ENCODE measurements around the gene DGKG.

DGKG gene

GRCh38 chr3:186400026-186400425, 38.0 kb upstream of the DGKG start:
- DNase-seq, result no peak
- H3K4me3 ChIP-seq (ENCODE audit: low read depth, low read length), result no peak overlapping the region
- TF ChIP-seq CTCF (IDR thresholded peaks at IDR 0.05; ENCODE audit: low read depth, low read length), result no peak

GRCh38 chr3:186394566-186395217, 32.7 kb upstream of the DGKG start:
- Histone ChIP-seq H3K27me3 (ENCODE audit: insufficient read depth, low read depth, severe bottlenecking) (no peaks in the 10 kb centered on the region), H3K9me3 (ENCODE audit: severe bottlenecking) (no peaks in the 10 kb centered on the region), H3K27ac (no peak overlapping the region), H3K4me3 (ENCODE audit: low read depth, low read length) (no peak overlapping the region), H3K36me3 (no peaks in the 10 kb centered on the region)
- DNase-seq, result no peak
- no peak for TF ChIP-seq CTCF (IDR thresholded peaks at IDR 0.05; ENCODE audit: low read depth, low read length)

More at GRCh38 chr3:186400026-186400425, 38.0 kb upstream of the DGKG start:
- no peaks in the 10 kb centered on the region for H3K36me3 ChIP-seq
- no peak overlapping the region for H3K27ac ChIP-seq
- H3K27me3 ChIP-seq (ENCODE audit: insufficient read depth, low read depth, severe bottlenecking), result peaks cover 2% of the 10 kb centered on the region
- H3K9me3 ChIP-seq (ENCODE audit: severe bottlenecking), result no peaks in the 10 kb centered on the region

GRCh38 chr3:186386883-186387560, 25.0 kb upstream of the DGKG start:
- H3K27ac ChIP-seq, result no peak overlapping the region
- DNase-seq, result no peak
- H3K27me3 ChIP-seq (ENCODE audit: insufficient read depth, low read depth, severe bottlenecking), result no peaks in the 10 kb centered on the region
- no peak overlapping the region for H3K4me3 ChIP-seq (ENCODE audit: low read depth, low read length)
- H3K9me3 ChIP-seq (ENCODE audit: severe bottlenecking), result no peaks in the 10 kb centered on the region
- no peaks in the 10 kb centered on the region for H3K36me3 ChIP-seq
- no peak for TF ChIP-seq CTCF (IDR thresholded peaks at IDR 0.05; ENCODE audit: low read depth, low read length)

DNA sequence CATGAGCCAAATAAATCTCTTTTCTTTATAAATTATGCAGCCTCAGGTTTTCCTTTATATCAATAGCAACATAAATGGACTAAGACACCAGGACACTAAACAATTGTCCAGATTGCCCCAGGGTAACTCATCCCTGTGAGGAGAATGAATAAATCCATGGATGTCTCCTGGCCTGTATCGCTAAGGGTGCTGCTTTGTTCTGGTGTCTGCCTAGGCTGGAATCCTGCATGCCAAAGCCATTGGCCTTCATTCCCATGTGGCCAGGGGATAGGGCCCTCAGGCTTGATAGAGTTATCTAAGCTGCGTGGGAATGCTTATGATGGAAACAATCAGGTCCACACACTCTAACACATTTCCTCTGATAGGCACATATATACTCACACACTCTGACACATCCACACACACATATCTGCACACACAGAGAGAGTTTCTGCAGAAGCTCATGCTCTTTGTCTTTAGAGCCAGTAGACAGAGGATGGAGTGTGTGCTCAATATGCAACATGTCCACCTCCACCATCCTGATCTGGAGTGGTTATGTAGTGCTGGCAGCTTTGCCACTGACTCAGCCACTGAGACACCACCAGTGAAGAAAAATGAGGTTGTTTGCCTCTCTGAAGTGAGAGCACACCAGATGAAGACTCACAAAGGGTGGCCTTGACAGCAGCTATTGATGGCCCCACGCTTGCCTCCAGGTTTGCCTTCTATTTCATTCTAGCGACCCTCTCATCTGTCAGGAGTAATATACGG, 24.0 kb upstream of the DGKG start:
- H3K27me3 ChIP-seq (ENCODE audit: insufficient read depth, low read depth, severe bottlenecking), result no peaks in the 10 kb centered on the region
- no peaks in the 10 kb centered on the region for H3K9me3 ChIP-seq (ENCODE audit: severe bottlenecking)
- H3K4me3 ChIP-seq (ENCODE audit: low read depth, low read length), result no peak overlapping the region
- no peaks in the 10 kb centered on the region for H3K36me3 ChIP-seq
- H3K27ac ChIP-seq, result no peak overlapping the region
- DNase-seq, result no peak
- TF ChIP-seq CTCF (IDR thresholded peaks at IDR 0.05; ENCODE audit: low read depth, low read length), result no peak

DNA sequence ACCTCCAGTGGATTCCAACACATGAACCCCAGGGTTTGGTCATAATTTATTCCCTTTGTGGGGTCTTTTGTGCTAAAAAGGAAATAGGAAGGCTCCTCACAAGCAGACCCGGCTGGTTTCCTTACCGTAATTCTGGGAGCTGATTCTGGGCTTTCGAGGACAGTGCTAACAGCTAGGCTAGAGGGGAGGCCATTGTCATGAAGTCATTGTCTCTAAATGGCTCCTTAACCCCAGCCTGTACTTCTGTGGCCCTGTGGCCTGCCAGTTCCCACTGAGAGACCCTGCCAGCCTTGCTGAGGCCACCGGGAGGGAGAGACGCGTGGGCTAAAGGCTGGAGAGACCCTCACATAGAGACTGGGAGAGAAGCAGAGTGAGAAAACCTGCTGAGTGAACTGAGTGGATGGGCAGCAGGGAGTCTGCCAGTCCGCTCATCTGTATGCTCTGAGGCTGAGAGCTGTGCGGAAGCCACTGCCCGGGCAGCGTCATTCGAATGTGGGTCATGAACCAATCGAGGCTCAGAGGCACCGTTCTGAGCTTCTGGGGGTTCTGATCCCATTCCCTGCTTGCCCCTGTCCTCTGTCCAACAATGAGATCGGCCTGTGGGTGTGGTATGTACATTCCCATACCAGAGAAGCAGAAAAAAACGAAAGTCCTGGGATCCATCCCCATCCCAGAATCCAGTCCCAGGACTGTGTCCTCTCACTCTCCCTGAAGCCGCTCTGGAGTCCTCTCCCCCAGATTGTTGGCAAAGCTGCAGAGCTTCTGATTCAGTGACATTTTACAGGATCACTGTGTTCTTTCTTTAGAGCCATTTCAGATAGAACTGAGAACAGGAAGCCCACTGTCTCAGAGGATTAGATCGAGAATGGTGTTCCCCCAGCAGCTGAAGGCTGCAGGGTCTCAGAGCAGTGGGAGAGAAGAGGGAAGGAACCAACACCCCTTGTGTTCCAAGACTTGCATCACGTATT, 21.3 kb upstream of the DGKG start:
- DNase-seq, result no peak
- Histone ChIP-seq H3K36me3 (no peaks in the 10 kb centered on the region), H3K4me3 (ENCODE audit: low read depth, low read length) (no peak overlapping the region), H3K27ac (no peak overlapping the region), H3K27me3 (ENCODE audit: insufficient read depth, low read depth, severe bottlenecking) (no peaks in the 10 kb centered on the region), H3K9me3 (ENCODE audit: severe bottlenecking) (no peaks in the 10 kb centered on the region)
- TF ChIP-seq CTCF (IDR thresholded peaks at IDR 0.05; ENCODE audit: low read depth, low read length), result no peak
